NCI-H146 treated with DMSO at 0.1 percent for 48 hours (cell line): ENCODE measurements around the gene CLEC5A.
"Not testable (repeated sequence)": the region's sequence is repeated elsewhere in the genome, so short reads cannot be mapped to it uniquely, and the experiment has no call there.

Experiments
- DNase-seq: peaks from one replicate; lab custom pipeline; 2025; ENCODE audit not compliant: unreplicated experiment; lab: John Stamatoyannopoulos, UW

CLEC5A gene

DNA sequence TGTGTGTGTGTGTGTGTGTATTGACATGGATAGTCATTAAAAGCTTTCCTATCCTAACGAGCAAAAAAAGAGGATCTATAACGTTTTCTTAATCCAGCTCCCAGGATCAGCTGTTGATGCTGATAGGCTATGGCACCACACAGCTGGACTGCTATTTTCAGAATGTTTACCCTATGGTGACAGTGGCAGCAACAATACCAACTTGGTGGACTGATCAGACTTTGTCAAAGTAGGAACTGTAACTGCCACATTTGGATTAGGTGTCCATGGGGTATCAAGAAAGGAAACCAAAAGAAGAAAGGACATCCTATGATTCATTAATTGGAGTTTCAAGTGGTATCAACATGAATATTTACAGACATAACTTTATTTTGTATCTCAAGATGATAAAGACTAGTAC lies 2.7 kb upstream of the CLEC5A start:
- DNase-seq = no peak

DNA sequence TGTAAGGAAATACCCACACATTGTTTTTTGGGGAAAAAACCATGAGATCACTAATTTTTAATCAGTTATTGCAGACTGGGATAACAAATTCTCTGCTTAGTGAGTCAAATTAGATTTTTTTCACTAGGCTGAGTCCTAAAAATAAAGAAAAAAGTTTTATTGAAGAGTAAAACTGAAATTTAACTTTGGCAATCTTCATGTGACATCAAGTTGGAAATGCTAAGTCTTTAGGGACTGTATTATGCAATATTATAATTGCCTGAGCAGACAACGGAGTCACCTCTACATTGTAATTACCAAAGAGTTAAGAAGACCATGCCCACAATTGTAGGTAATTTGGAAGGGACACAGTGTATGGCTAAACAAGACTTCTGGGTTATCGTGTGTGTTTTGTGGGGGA lies 2.2 kb upstream of the CLEC5A start:
- DNase-seq = no peak

DNA sequence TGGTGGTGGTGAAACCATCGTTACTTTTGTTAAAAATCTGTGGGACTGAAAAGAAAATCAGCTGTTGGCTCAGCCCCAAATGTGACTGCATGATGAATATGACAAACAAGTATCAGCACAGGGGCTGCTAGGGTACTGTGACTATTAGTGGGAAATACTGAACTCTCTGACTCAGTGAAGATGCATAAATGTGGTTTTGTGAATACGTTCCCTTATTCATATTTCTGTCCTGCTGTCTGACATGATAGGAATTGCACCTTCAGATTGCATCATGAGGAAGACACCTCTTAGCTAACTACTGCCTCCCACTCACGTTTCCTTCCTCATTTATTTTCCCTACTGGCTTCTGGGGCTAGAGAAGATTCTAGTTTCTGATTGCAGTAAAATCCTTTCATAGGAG lies 1.4 kb downstream of the CLEC5A start:
- DNase-seq = no peak

DNA sequence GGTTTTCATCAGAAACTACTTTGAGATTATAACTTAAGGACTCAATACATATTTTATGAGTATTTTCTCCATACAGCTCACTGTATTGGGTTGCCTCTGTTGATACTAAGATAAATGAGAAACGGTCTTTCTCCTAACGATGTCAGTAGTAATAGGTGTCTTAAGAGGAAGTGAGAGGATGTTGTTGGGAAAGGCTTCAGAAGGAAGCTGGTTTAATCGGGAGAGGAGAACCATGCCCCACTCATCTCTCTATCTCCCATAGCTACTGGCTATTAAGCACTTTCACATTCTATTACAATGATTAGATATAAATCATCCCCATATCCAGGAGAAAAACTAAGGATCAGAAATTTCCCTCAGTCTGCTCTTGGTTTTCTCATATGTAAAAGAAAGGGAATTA lies 2.0 kb downstream of the CLEC5A start:
- DNase-seq = no peak

DNA sequence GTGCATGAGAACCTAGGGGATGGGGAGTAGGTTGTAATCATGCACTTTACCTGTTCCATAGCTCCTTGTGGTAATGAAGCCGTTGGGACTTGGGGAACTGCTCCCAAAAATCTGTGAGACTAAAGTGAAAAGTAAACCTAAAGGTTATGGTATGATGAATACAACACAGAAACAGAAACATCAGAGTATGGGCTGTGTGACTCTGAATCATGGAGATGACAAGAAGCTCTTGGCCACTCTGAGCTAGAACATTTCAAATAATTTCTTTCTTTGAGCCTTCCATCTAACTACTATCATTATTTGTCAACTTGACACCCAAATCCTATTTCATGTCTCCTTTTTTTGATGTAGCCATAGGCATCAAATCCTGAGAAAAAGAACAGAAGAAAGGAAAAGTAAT lies 2.9 kb downstream of the CLEC5A start:
- DNase-seq = no peak

DNA sequence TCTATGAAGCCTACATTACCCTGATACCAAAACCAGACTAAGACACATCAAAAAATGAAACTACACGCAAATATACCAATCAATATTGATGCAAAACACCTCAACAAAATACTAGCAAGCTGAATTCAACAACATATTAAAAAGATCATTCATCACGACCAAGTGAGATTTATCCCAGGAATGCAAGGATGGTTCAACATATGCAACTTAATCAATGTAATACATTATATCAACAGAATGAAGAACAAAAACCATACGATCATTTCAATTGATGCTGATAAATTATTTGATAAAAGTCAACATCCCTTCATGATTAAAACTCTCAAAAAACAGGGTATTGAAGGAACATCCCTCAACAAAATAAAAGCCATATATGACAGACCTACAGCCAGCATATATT lies 5.7 kb downstream of the CLEC5A start:
- DNase-seq = no peak

DNA sequence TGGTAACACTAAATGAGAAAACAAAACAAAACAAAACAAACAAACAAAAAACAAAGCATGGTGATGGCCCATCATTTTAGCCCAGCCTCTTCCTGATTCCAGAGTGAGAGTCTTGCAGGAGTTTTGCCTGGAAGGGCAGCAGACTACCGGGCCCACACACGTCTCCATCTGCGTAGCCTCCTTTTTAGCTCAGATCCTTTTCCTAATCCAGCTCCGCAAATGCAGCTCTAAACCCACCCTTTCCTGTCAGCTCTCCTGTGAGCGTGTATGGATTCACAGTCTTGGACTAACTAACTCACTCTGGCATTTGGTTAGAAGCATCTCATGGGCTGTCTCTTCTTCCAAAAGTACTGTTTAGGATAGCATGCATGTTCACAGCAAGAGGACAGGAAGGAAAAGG lies 16.6 kb downstream of the CLEC5A start:
- DNase-seq = no peak

DNA sequence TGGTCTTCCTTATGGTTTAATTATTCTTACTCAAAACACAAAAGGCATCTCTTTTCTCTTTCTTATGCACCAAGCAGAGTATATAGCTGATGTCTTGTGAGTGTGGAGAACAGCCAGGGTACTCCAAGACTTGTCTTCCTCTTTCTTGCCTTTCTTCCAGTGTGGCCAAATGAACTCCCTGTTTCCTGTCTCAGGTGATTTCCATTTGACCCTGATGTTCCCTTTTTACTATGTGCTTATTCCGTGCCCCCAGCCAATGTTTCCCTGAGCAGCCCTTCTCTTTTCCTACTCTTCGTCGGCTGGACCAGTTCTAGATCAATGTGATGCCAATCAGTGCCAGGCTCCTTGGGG lies 18.0 kb downstream of the CLEC5A start:
- DNase-seq = no peak

DNA sequence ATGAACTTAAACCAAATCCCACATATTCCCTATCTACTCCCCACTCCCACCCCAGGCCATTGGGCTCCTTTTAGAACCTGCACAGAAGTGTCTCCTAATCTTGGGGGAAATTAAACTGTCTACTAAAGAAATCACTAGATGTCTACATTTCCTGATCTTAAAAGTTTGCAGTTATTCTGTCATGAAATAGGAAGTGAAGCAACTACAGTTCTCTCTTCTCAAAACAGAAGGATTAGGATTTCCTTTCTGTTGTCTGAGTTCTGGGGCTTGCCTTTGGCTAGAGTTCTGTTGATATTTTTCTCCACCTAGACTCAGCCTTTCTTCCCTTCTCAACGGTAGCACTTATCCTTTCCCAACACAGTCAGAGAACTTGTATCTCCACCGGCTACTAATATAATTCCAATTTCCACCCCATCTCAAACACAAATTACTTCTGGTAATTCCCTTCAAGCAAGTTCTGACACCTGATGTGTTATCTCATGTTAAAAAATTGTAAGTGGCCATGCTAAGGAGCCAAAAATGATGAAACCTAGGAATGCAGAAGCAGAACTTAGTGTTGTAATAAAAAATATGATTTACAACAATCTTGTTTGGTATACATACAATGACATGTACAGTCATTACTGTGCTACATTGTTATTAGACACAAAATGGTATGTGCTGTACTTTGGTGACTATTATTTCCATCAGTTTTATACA lies 18.5 kb downstream of the CLEC5A start:
- DNase-seq = no peak

DNA sequence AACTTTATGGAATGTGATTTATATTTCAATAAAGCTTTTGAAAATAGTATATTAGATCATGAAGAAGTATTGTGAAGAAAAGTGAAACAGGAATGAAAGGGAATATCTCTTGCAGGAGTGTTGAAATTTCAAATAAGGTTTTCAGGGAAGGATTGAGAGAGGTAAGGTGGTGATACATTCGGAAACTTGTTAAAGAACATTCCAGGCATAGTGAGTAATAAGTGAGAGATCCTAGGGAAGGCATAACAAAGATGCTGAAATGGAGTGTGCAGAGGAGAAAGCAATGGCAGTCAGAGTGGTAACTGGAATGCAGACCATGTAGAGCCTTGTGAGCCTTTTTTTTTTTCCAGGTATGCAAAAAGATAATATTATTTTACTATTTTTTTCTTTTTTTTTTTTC lies 26.5 kb downstream of the CLEC5A start:
- no peak for DNase-seq

DNA sequence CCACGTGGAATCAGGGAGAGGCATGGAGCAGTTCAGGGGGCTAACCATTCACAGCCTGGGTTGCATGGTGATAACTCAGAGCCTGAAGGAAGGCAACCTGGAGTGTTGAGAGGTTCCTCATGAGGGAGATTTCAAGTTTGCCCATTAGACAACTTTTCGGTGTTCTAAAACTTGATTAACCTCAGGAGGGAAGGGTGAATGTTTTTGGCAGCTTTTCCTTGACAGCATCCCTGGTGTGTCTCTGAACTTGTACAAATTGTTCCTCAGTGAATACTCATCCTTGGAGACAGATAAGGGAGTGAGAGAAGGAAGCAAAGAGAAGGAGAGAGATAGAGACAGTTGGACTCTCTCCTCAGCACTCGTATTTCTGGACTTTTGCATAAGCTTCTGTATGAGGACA lies 30.7 kb downstream of the CLEC5A start, which contains the start of gene OR9A4:
Gene OR9A4, plus strand, starts transcription at position 301 of the 400 bp plus-strand sequence. CDS start 2,477 bp downstream, outside the sequence.
- no peak for DNase-seq

DNA sequence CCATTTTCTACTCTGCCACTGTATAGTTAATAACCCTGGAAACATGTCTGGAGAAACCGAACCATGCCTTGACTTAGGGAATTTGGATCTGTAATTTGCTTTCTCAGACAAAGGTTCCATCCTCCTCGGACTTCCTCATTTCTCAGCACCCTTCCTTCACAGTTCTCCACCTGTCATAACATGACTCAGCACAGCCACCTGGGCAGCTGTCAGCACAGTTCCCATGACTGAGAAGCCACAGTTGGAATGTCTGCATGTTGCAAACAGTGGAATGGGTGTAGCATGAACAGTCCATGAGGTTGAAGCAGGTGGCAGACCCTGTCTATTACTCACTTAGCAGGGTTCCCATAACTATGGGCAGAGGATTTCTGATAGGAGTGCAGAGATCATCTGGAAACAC lies 31.2 kb downstream of the CLEC5A start:
- no peak for DNase-seq

DNA sequence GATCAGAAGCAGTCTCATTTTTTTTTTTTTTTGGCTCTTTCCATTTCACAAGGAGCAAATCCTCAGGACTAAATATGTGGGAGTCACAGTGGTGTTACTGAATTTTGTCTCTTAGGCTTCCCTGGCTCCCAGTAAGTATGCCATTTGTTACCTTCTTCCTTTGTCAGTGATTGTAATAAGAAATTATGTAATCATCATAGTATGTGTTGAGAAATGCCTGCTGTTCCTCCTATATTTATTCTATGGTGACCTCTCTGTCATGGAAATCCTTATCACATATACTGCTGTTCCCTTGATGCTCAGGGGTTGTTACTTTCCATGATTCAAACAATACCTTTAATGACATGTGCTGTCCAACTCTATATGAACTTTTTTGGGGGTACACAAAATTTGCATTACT lies 35.4 kb downstream of the CLEC5A start:
- DNase-seq = no peak

DNA sequence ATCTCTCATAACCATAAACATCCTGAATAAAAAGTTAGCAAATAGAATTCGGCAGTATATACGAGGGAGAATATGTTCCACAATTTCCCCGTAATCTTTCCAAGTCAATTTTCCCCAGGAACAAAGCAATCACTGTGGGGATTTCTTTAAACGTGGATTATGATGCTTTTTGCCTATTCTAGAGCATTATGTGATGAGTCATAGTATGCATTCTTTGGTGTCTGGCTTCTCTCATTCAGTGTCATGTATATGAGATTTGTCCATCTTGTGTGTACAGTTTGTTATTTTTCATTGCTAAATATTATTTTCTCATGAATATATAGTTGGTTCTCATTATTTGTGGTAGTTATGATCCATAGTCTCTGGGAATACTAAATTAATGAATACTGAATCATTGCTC lies 40.5 kb downstream of the CLEC5A start:
- DNase-seq = no peak

DNA sequence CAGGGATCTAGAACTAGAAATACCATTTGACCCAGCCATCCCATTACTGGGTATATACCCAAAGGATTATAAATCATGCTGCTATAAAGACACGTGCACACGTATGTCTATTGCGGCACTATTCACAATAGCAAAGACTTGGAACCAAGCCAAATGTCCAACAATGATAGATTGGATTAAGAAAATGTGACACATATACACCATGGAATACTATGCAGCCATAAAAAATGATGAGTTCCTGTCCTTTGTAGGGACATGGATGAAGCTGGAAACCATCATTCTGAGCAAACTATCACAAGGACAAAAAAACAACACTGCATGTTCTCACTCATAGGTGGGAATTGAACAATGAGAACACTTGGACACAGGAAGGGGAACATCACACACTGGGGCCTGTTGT lies 47.4 kb downstream of the CLEC5A start:
- not testable (repeated sequence) for DNase-seq

DNA sequence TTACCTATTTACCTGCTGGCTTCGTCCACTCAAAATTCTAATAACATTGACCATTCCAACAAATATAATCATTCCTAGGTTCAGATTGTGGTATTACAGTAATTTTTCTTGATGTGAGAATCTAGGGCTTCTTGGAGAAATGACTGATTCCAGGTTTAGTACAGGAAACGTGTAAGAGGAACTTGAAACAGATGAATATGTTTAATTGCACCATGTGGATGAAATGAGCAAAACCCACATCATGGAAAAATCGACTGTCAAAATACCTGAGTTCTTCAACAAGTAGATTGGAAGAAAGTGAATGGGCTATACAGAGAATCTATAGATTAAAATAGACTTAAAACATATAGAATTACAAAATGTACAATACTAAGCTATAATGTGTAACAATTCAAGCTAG lies 55.4 kb downstream of the CLEC5A start:
- no peak for DNase-seq

DNA sequence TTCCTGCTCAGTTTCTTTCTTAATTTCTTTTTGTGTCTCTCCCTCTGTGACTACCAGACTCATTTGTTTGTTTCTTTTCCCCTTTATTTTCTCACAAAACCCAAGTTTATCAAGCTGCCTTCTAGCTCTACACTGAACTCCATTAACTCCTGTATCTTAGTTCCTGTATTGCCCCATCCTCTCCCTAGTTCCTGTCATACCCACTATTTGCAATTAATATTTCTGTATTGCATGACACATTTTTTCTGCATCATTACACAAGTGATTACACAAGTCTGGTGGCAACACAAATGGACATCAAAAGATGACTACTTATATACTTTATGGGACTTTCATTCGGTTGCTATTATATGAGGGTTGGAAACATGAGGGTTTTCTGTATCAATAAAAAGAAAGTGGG lies 57.5 kb downstream of the CLEC5A start:
- DNase-seq = no peak

DNA sequence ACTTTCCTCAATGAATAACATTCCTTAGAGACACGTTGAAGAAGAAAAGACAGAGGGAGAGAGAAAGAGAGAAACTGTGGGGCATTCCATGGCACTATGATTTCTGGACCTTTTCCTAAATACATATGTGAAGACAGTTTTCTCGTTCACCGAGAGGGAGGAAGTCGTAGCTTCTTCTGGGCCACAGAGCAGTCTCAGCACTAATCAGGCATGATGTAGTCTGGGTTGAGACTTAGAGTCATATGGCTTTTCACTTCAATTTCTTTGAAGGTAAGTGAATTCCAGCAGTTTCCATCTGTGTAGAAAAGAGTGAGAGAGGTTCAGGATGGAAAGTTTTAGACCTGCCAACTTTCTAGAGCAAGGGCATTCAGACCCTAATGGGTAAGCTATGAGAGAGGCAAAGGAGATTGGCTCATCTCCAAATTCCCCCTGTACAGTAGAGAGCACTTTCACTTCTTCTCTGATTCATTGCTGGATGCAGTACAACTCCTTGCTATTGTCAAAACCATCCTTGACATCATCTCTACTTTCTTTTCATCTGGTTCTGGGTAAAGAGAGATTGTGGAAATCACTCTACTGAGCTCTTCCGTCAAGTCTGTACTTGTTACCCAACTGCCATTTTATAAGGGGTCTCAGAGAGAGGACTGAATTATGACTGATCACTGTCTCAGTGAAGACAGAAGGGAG lies 62.1 kb downstream of the CLEC5A start:
- DNase-seq = no peak

DNA sequence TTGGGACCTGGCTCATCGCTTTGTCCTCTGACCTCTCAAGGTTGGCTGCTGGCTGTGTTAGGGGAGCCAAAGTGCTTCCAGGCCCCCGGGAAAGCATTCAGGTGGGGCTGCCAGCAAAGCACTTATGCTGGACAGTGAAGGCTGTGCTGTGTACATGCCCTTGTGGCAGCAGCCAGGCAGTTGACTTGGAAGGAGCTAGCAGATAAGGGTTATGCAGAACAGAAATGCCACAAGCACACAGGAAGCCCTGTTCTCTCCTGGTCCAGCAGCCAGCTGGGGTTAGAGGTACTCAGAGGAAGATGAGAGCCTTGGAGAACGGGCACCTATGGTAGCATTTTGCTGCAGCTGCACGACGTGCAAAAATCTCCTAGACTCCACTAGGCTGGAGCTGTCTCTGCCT lies 65.8 kb downstream of the CLEC5A start:
- no peak for DNase-seq

DNA sequence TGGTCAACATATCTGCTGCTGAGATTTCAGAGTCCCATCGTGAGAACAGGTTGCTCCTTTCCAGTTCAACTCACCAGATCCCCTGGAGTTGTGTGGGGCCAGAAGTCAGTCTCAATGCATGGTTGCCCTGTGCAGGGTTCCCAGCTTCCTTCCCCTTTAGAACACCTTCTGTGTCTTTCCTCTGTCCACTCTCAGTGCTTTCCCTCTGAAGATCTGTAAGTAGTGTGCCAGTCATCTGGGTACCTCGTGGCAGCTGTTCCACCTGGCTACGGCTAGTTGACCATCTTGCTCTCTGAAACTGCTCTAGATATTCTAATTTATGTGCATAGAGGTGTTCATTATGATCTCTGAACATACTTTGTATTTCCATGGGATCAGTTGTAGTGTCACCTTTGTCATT lies 69.4 kb downstream of the CLEC5A start:
- DNase-seq = no peak
